NCI-H146 (cell line): ENCODE data around the gene ABLIM1.

Experiments
- DNase-seq: peaks from one replicate; lab custom pipeline; 2025; lab: John Stamatoyannopoulos, UW

ABLIM1 gene

GRCh38 chr10:114581071-114581470, 77.0 kb downstream of the ABLIM1 start:
- no peak for DNase-seq

DNA sequence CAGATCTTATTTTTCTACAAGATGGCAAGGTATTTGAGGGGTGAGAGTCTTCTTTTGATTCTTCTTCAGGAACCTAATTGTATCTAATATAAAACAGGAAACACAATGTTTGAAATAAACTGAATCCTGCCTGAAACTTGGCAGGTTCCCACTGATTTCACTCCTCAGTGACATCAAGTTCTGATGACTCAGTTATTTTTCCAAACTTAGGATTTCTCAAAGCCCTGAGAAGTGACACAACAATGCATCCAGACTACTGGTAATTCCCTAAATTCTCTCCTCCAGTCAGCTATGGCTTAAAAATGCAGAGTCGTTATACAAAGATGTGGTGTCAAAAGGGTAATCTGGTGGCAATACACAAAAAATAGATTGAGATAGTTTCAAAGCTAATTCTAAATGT, 80.9 kb downstream of the ABLIM1 start:
- DNase-seq: no peak

- DNase-seq: peak; percentile 83
These were observed 81.4 kb downstream of the ABLIM1 start for GRCh38 chr10:114576716-114577115.

GRCh38 chr10:114576132-114576487, 82.0 kb downstream of the ABLIM1 start:
- peak; percentile 47 for DNase-seq

DNA sequence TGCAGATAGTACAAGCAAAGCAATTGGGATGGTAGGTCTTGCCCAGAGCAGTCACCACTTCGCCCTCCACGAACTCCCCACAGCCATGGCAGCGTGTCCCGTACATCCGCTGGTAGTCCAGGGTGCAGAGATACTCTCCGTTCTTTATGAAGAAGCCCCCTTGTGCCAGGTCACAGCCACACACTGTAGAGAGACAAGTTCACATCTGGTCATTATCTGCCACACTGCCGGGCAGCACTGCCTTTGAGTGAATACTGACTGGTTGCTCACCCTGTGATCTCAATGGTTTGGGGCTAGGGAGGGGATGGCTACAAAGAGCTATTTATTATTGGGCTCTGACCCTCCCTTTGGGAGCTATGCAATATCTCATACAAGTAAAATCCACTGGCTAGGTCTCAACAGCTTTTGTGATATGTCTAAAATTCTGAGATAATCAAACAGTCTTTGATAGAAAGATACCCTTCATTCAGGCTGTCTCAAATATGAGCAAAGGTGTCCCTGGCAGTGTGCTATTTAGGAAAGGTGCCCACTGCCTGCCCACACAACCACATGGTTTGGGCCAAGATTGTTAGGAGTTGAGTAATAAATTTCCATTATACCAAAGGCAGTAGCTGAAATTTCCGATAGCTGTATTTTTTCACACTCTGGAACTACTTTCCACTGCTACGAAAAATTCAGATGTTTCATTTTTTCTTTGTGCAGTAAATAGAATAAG, 82.5 kb downstream of the ABLIM1 start:
- no peak for DNase-seq

GRCh38 chr10:114573330-114574045, 84.6 kb downstream of the ABLIM1 start:
- DNase-seq: no peak

DNA sequence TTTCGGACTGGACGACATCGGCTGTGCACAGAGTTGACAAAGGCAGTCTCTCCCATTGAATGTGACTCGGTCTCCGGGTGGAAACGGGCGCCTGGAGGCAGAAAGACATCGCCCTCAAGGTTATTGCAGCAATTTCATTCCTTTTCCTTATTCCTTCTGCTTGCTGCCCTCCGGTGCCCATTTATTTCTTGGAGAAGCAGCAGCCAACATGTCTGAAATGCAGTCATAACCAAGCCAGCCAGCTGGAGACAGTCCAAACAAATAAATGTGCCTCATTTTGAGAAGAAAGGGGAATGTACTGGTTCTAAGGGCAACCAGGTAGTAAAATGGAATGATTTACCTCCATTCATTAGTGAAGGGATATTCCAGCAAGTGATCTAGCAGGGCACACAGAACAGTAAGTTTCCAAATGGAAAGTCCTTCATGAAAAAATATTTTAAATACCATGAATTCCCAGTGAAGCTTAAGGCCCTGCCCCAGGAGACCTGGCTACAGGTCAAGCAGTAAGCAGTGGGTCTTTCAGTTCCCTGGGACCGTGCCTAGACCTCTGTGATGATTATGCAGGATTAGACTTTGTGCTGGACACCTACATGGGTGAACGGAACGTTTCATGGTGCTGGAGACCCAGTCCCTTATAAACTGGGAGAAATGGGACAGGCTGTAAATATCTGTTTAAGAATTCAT, 86.6 kb downstream of the ABLIM1 start:
- no peak for DNase-seq

DNA sequence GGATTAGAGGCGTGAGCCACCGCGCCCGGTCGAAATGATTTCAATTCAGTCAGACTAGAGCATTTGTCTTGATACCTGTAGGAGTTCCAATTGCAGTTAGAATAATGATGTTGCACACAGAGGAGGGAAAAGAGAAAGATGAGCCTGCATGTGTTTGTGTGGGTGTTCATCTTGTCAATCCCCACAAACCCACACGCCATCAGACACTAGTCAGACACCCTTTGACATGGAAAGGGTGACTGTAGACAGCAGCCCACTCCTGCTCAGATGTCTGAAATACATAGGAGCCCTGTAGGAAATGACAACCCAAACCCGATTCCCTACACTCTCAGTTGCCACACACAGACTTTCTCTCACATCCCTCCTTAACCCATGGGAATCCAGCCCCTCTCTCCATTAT, 92.0 kb downstream of the ABLIM1 start:
- no peak for DNase-seq

- no peak for DNase-seq
These were observed 93.0 kb downstream of the ABLIM1 start for GRCh38 chr10:114565066-114565465.

- DNase-seq: no peak
These were observed 97.0 kb downstream of the ABLIM1 start for GRCh38 chr10:114561008-114561523.

GRCh38 chr10:114560144-114560543, 97.9 kb downstream of the ABLIM1 start:
- DNase-seq: no peak

- no peak for DNase-seq
These were observed 98.4 kb downstream of the ABLIM1 start for GRCh38 chr10:114559636-114560035.

GRCh38 chr10:114557854-114558253, 100.2 kb downstream of the ABLIM1 start:
- DNase-seq: no peak

DNA sequence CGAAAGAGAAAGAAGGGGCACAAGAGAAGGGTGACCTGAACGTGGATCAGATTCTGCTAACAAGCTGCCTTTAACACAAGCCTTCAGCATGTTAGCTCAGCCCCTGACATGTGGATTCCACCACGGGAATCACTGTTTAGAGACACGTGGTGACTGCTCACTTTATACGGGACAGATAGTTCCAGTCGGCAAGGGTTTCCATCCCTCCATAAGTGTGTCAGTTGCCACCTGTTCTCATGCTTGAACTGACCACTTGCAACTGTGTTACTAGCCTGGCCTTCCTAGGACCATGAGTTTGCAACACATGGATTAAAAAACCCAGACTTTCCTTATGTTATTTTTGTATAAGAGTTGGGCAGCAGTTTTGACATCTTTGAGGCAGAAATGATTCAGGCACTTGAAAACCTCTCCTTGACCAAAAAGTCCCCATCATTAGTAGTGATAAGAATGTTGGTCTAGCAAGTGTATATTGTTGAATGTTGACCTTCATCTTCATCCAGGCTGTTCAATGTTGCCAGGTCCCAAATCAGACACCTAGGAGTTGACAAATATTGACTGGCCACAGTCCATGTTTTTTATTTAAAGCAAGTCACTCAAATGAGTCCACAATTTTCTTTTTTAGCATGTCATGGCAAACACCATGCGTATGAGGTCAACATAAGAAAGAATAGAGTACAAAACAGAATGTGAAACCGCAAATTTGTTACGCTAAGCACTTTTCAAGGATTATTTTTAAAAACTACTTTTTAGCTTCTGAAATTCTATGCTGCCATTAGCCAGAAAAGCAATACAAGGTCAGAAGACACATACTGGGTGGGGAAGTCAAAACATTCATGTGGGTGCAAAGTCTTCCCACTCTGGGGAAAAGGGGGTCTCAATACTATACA, 101.6 kb downstream of the ABLIM1 start:
- DNase-seq: no peak

DNA sequence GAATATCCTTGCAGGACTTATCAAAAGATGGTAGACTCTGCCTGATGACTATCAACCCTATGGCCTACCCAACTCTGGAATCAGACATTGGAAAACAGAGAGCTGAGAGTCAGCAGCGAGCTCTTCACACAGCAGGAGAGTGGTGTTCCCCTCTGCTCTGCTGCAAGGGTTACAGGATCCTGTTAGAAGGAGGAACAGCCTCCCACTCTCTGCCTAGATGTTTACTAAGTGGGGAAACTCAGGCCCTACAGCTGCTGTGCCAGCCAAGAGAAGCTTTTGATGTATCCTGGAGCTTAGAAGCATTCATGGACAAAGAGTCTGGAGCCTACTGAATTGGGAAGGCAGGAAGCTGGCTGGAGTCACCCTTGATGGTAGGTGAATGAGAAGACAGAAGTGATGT, 104.6 kb downstream of the ABLIM1 start:
- no peak for DNase-seq

GRCh38 chr10:114552050-114552449, 106.0 kb downstream of the ABLIM1 start:
- DNase-seq: no peak

DNA sequence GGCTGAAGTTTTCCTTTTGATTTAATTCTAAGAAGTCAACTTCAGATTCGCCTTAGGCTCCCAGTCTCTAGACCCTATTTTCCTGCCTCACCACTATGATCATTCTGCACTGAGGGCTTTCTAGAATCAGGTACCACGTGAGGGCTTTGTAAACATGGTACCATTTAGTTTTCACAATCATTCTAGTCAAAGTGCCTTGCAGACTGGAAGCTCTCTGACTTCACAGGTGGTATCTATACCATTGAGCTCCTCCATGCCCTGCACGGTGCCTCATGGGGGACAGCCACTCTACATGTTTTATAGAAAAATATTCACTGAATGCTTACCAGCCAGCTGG, 106.5 kb downstream of the ABLIM1 start:
- no peak for DNase-seq

DNA sequence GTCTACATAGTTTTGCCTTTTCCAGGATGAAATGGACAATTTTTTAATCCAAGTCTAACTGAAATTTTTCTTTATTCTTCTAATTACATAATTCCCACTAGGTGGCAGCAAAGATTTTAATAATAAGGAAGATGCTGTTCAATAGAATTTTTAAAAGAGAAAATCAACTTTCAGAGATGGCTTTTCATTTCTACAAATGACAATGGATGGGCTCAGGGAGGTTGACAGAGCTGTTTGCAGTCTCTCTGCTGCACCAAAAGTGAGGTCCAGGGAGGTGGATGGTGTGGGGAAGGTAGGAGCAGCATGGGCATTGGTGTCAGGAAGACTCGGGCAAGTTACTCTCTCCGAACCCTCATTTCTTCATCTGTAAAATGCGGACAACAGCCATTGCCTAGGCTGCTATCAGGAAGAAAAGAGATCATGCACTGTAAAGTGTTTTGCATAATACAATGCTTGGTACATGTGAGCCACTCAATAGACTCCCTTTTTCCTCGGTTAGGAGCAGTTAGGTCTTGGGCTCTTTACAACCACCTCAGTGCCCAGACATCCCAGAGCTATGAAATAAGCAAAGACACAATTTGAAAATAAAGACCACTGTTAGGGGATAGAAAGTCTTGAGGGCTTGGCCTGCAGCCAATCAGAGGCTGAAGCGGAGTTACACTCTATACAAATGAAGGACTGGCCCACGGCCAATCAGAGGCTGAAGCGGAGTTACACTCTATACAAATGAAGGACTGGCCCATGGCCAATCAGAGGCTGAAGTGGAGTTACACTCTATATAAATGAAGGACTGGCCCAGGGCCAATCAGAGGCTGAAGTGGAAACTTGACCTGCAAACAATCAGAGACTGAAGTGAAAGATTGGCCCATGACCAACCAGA, 107.1 kb downstream of the ABLIM1 start:
- peak; percentile 47 for DNase-seq

- peak; percentile 41 for DNase-seq
These were observed 109.4 kb downstream of the ABLIM1 start for GRCh38 chr10:114548662-114549061.

DNA sequence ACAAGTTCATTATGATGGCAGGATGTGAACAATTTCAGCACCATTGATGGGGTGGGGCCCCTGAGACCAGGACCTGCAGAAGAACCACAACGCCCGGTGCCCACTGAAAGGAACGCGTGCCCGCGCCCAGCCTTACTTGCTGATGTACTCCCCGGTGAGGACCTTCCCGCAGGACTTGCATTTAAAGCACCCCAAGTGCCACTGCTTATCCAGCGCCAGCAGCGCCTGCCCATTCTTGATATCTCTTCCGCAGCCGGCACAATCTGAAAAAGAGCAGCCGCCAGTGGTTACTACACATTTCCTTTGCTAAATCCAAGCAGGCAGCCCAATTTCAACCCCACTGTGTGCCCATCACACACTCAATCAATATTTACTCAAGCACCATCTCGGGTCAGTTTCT, 110.6 kb downstream of the ABLIM1 start:
- no peak for DNase-seq

- no peak for DNase-seq
These were observed 111.0 kb downstream of the ABLIM1 start for GRCh38 chr10:114547056-114547455.
